ENCODE measurements around the gene FTO.

The FTO gene

GRCh38 chr16:53944025-53944424 lies 240.1 kb downstream of the FTO start:
- DNase-seq (ENCODE audit: low read depth) = no peak
- TF ChIP-seq CTCF (IDR thresholded peaks at IDR 0.05; ENCODE audit: control insufficient read depth, extremely low read depth, insufficient read depth) = no peak
- no peak overlapping the region for H3K4me3 ChIP-seq (ENCODE audit: low read depth, low read length)

- no peak overlapping the region for H3K4me3 ChIP-seq (ENCODE audit: low read depth, low read length)
- peak; percentile 61 for TF ChIP-seq CTCF (IDR thresholded peaks at IDR 0.05; ENCODE audit: control insufficient read depth, extremely low read depth, insufficient read depth)
- peak; percentile 21 for DNase-seq (ENCODE audit: low read depth)
These were observed 242.0 kb downstream of the FTO start for GRCh38 chr16:53945996-53946395.

GRCh38 chr16:53946746-53947386 lies 242.9 kb downstream of the FTO start:
- DNase-seq (ENCODE audit: low read depth) = no peak

GRCh38 chr16:53947642-53948041 lies 243.7 kb downstream of the FTO start:
- no peak for TF ChIP-seq CTCF (IDR thresholded peaks at IDR 0.05; ENCODE audit: control insufficient read depth, extremely low read depth, insufficient read depth)
- DNase-seq (ENCODE audit: low read depth) = no peak
- no peak overlapping the region for H3K4me3 ChIP-seq (ENCODE audit: low read depth, low read length)

More at GRCh38 chr16:53946746-53947386, 242.9 kb downstream of the FTO start:
- H3K4me3 ChIP-seq (ENCODE audit: low read depth, low read length) = no peak overlapping the region
- TF ChIP-seq CTCF (IDR thresholded peaks at IDR 0.05; ENCODE audit: control insufficient read depth, extremely low read depth, insufficient read depth) = no peak

GRCh38 chr16:53948326-53948725 lies 244.4 kb downstream of the FTO start:
- TF ChIP-seq CTCF (IDR thresholded peaks at IDR 0.05; ENCODE audit: control insufficient read depth, extremely low read depth, insufficient read depth) = no peak
- no peak for DNase-seq (ENCODE audit: low read depth)
- no peak overlapping the region for H3K4me3 ChIP-seq (ENCODE audit: low read depth, low read length)

GRCh38 chr16:53948734-53949430 lies 244.9 kb downstream of the FTO start:
- no peak for TF ChIP-seq CTCF (IDR thresholded peaks at IDR 0.05; ENCODE audit: control insufficient read depth, extremely low read depth, insufficient read depth)
- no peak overlapping the region for H3K4me3 ChIP-seq (ENCODE audit: low read depth, low read length)
- no peak for DNase-seq (ENCODE audit: low read depth)
